Endothelial cell of umbilical vein (primary cell): ENCODE data around the gene REC8. TPM values are rescaled to one million over a fixed set of nuclear protein-coding genes. Genes with fewer than 3 reads are reported as not detected.

Experiments
- BruUV-seq: library from RNA; stranded (reverse); fragments of 400-500 nt; replicated peaks from 2 replicates; lab custom pipeline; 2021; lab: Mats Ljungman, UMichigan
- CTCF ChIA-PET: fragments of 300-600, 350-600 bp; sonication (Branson Sonifier 250); formaldehyde crosslinking; loops from one replicate; lab custom pipeline; 2021; ENCODE audit warnings: antibody characterized with exemption, inconsistent platforms; lab: Charles Lee
- POLR2A ChIA-PET: fragments of 300-600, 350-600 bp; sonication (Branson Sonifier 250); formaldehyde crosslinking; loops from one replicate; lab custom pipeline; 2021; ENCODE audit warnings: antibody characterized with exemption, inconsistent platforms; lab: Charles Lee
- DNase-seq: peaks from one replicate; pipeline ENCODE4 v3.0.0-alpha.2; 2011; ENCODE audit warnings: low read depth, low spot score
- FAIRE-seq: peaks from 2 replicates; lab custom pipeline; 2011; peaks lifted over from hg19 to GRCh38; lab: Jason Lieb, UNC
- H2AFZ ChIP-seq: 2 replicates; pipeline ENCODE4 v1.6.0; 2012; ENCODE audit warnings: low read depth, low read length, control low read depth, inconsistent platforms
- H3K27ac ChIP-seq: 2 replicates; pipeline ENCODE4 v1.5.1; 2011; ENCODE audit warnings: low read depth, mild to moderate bottlenecking, control low read depth, low read length, moderate library complexity; ENCODE audit not compliant: insufficient read depth
- H3K27me3 ChIP-seq, 2 experiments: 2 replicates each; pipeline versions ENCODE4 v1.6.0 to v1.6.1; 2011; ENCODE audit warnings: low read length in 2 of 2, mixed read lengths in 1 of 2; ENCODE audit not compliant: control insufficient read depth in 2 of 2, insufficient read depth in 2 of 2
- H3K36me3 ChIP-seq, 2 experiments: 2 replicates in 1 of 2; 3 replicates in 1 of 2; pipeline ENCODE4 v1.5.1; 2011; ENCODE audit warnings: low read length in 2 of 2, mild to moderate bottlenecking in 1 of 2, moderate library complexity in 1 of 2; ENCODE audit not compliant: control insufficient read depth in 2 of 2, insufficient read depth in 2 of 2; ENCODE audit errors: extremely low read depth in 1 of 2
- H3K4me1 ChIP-seq: 3 replicates; pipeline ENCODE4 v1.5.1; 2011; ENCODE audit warnings: mild to moderate bottlenecking, low read length; ENCODE audit not compliant: control insufficient read depth, insufficient read depth; ENCODE audit errors: extremely low read depth
- H3K4me2 ChIP-seq: 2 replicates; pipeline ENCODE4 v1.6.1; 2011; ENCODE audit warnings: low read length, control low read depth, mixed read lengths; ENCODE audit not compliant: insufficient read depth
- H3K4me3 ChIP-seq, 3 experiments: fragments of 200-600 bp in 1 of 3; sonication (generic), shearing (Covaris generic) in 1 of 3; replicated peaks in 1 of 3; 2 replicates each; pipeline ENCODE4 v1.5.1; 2011 to 2016; ENCODE audit warnings: control low read depth in 3 of 3, low read length in 3 of 3, mild to moderate bottlenecking in 2 of 3, inconsistent platforms in 1 of 3, low read depth in 1 of 3, moderate library complexity in 1 of 3; ENCODE audit not compliant: insufficient read depth in 1 of 3
- H3K79me2 ChIP-seq: 2 replicates; pipeline ENCODE4 v1.6.0; 2012; ENCODE audit warnings: low read length, inconsistent platforms; ENCODE audit not compliant: control insufficient read depth, insufficient read depth
- H3K9ac ChIP-seq: replicated peaks from 2 replicates; pipeline ENCODE3; 2011; ENCODE audit warnings: low read length, control low read depth; ENCODE audit not compliant: insufficient read depth; ENCODE audit errors: extremely low read depth
- H3K9me1 ChIP-seq: replicated peaks from 3 replicates; pipeline ENCODE4 v1.6.0; 2011; ENCODE audit warnings: mild to moderate bottlenecking, low read length; ENCODE audit not compliant: control insufficient read depth, insufficient read depth; ENCODE audit errors: extremely low read depth
- H3K9me3 ChIP-seq: replicated peaks from 2 replicates; pipeline ENCODE4 v1.5.1; 2012; ENCODE audit warnings: low read length, inconsistent platforms; ENCODE audit not compliant: control insufficient read depth, insufficient read depth
- H4K20me1 ChIP-seq: replicated peaks from 2 replicates; pipeline ENCODE3; 2011; ENCODE audit warnings: mild to moderate bottlenecking, low read length; ENCODE audit not compliant: control insufficient read depth, insufficient read depth; ENCODE audit errors: extremely low read depth
- EZH2 ChIP-seq: IDR thresholded peaks from 2 replicates; pipeline ENCODE4 v1.6.1; 2012; ENCODE audit warnings: borderline replicate concordance, low read depth, mild to moderate bottlenecking, moderate library complexity, low read length, inconsistent platforms; ENCODE audit not compliant: severe bottlenecking
- FOS ChIP-seq: IDR thresholded peaks from 2 replicates; pipeline ENCODE4 v1.6.1; 2011; ENCODE audit warnings: mild to moderate bottlenecking, low read length, moderate library complexity, borderline replicate concordance; ENCODE audit not compliant: insufficient read depth
- GATA2 ChIP-seq: IDR thresholded peaks from 2 replicates; pipeline ENCODE4 v1.7.0; 2011; ENCODE audit warnings: low read depth, mild to moderate bottlenecking, moderate library complexity, mixed read lengths, low read length; ENCODE audit not compliant: insufficient read length, insufficient read depth
- JUN ChIP-seq: IDR thresholded peaks from 2 replicates; pipeline ENCODE4 v1.6.1; 2011; ENCODE audit warnings: borderline replicate concordance, low read depth; ENCODE audit not compliant: insufficient read length, insufficient read depth
- MYC ChIP-seq: IDR thresholded peaks from one replicate; pipeline ENCODE4 v1.6.1; 2011; ENCODE audit warnings: mild to moderate bottlenecking, low read depth, low read length
- POLR2A ChIP-seq: IDR thresholded peaks from 2 replicates; pipeline ENCODE4 v1.6.1; 2012; ENCODE audit warnings: low read depth, mild to moderate bottlenecking, control low read depth, low read length
- POLR2AphosphoS5 ChIP-seq: IDR thresholded peaks from 2 replicates; pipeline ENCODE4 v1.6.1; 2012; ENCODE audit warnings: low read depth, mild to moderate bottlenecking, control low read depth, low read length, moderate library complexity; ENCODE audit not compliant: insufficient read depth
- dilution Hi-C: fragments of 300-500 bp; cut with MboI; formaldehyde crosslinking; loops from one replicate; pipeline ENCODE4 v1.15.0; 2019; ENCODE audit warnings: low sequenced_read_pairs; ENCODE audit not compliant: extremely low pct_ligation_motif_present
- intact Hi-C: fragments of 100-400 bp; cut with micrococcal nuclease; formaldehyde crosslinking; loops from one replicate; pipeline ENCODE4 v1.10.0; 2022
- polyA plus RNA-seq, 4 experiments: library from polyadenylated mRNA; depleted of rRNA in 3 of 4; stranded (reverse) in 3 of 4; unstranded in 1 of 4; fragments of >200 nt; gene quantifications; 2 replicates each; pipeline versions ENCODE4 v1.2.1 to v1.2.3, GENCODE V29; 2011 to 2012; ENCODE audit warnings: missing spikeins in 1 of 4
- total RNA-seq: library from RNA; stranded (reverse); gene quantifications from 2 replicates; pipeline ENCODE4 v1.2.3, GENCODE V29; 2021
- TF ChIP-seq, protein P1 (sequence below): IDR thresholded peaks from 2 replicates; pipeline ENCODE4 v1.6.1; 2011; ENCODE audit not compliant: insufficient read depth, insufficient read length
- TF ChIP-seq, protein P2 (sequence below), 2 donors: IDR thresholded peaks; 1 replicate in 1 of 2; 2 replicates in 1 of 2; pipeline ENCODE4 v1.5.1; 2011; ENCODE audit warnings: low read length in 2 of 2, mild to moderate bottlenecking in 2 of 2, moderate library complexity in 2 of 2, control low read depth in 1 of 2, inconsistent platforms in 1 of 2, low read depth in 1 of 2; ENCODE audit not compliant: insufficient read depth in 1 of 2; ENCODE audit errors: extremely low read depth in 1 of 2

The REC8 gene
- total and polyA plus RNA-seq, 2 donors (not counting 3 experiments of a cell fraction or from before 2014, with no cell fraction given) = 12.5 to 33.6 TPM

DNA sequence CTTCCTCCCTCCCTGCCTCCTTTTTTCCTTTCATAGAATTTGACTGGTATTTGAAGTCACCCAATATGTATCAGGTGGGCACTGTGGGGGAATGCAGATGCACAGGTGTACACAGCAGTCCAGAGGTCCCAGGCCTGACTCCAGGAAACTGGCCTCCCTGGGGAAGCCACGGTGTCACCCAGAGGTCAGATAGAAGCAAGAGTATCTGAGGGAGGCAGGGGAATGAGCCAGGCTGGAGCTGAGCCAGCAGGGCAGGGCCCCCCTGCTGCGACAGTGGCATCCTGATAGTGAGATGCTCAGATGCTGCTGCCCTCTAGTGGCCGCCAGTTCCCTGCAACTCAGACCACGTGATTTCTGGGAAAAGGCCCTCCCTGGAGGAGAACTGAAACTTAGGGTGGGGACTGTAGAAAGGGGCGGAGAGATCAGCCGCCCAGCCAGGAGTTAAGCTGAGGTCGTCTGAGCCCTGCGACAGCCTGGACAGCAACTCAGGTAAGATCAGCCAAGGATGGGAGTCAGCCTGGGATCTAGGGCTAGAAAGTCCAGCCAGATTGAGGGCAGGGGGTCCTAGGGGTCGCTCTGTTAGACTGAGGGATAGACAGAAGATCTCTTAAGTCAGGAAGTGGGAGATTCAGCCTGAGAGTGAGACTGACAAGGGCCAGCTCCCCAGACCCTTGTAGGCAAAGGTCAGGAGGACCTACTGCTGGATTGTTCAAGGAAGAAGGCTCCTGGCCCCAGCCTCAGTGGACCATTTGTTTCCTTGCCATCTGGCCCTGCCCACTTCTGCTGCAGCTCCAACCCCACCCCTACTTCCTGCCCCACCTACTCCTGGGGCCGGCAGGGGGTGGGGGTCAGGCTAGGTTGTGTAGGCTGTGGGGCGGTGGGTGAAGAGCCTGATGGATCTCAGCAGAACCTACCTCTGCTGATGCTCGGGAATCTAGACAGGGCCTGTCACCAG is 10.8 kb upstream of the REC8 start, which contains the start of gene IRF9:
Gene IRF9 (plus strand): TSS at position 416 of the 955 bp plus-strand sequence. CDS start 880 bp downstream, outside the sequence.
- Histone ChIP-seq H3K79me2 (peaks cover 9% of the 10 kb centered on the region), H3K4me3 (peak within 1 kb of the TSS; percentile 37 to 79 (median 67)), H3K4me2 (peak within 1 kb of the TSS; percentile 91), H3K9ac (peak within 1 kb of the TSS; percentile 78), H3K9me1 (no peaks in the 10 kb centered on the region), H3K36me3 (peaks cover 26 to 57% of the 10 kb centered on the region in 2 experiments), H3K9me3 (no peaks in the 10 kb centered on the region), H2AFZ (peak within 1 kb of the TSS; percentile 65), H3K27me3 (no peaks in the 10 kb centered on the region), H3K27ac (peak within 1 kb of the TSS; percentile 78), H4K20me1 (no peaks in the 10 kb centered on the region), H3K4me1 (peaks cover 16% of the 10 kb centered on the region)
- dilution Hi-C loops (no loop called here), intact Hi-C loops (loop anchor here (1.0 to 2.0 kb wide), 10 partner anchors 14 to 146 kb away; partner anchors contain the start of genes CHMP4A, DCAF11, EMC9 and IPO4)
- FAIRE-seq (peak; percentile 95), DNase-seq (peak; percentile 97)
- POLR2A ChIA-PET = interaction anchor here (1.0 to 1.6 kb wide), 3 partner anchors 15 to 24 kb away, joined by 3 to 6 read pairs (median 3); partner anchors contain the start of gene EMC9
- CTCF ChIA-PET = interaction anchor here (0.5 to 3.4 kb wide), 36 partner anchors 10 to 187 kb away, joined by 3 to 63 read pairs (median 5); partner anchors contain the start of genes CARMIL3, CHMP4A, CIDEB and DCAF11
- BruUV-seq = TSS peak; percentile 41
- TF ChIP-seq POLR2A (peak; percentile 88), GATA2 (no peak), EZH2 (no peak), MYC (peak; percentile 58), POLR2AphosphoS5 (peak; percentile 68), JUN (no peak), FOS (no peak)
- TF ChIP-seq, protein P1, sequence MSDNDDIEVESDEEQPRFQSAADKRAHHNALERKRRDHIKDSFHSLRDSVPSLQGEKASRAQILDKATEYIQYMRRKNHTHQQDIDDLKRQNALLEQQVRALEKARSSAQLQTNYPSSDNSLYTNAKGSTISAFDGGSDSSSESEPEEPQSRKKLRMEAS = peak; percentile 93
- TF ChIP-seq, protein P2, sequence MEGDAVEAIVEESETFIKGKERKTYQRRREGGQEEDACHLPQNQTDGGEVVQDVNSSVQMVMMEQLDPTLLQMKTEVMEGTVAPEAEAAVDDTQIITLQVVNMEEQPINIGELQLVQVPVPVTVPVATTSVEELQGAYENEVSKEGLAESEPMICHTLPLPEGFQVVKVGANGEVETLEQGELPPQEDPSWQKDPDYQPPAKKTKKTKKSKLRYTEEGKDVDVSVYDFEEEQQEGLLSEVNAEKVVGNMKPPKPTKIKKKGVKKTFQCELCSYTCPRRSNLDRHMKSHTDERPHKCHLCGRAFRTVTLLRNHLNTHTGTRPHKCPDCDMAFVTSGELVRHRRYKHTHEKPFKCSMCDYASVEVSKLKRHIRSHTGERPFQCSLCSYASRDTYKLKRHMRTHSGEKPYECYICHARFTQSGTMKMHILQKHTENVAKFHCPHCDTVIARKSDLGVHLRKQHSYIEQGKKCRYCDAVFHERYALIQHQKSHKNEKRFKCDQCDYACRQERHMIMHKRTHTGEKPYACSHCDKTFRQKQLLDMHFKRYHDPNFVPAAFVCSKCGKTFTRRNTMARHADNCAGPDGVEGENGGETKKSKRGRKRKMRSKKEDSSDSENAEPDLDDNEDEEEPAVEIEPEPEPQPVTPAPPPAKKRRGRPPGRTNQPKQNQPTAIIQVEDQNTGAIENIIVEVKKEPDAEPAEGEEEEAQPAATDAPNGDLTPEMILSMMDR (IDR thresholded peaks at IDR 0.05; ENCODE audit: extremely low read depth in 1 of 2, insufficient read depth in 1 of 2, low read depth in 1 of 2, low read length in 2 of 2) = peak; percentile 95 to 97
